GM23338 (cell line): ENCODE results near the gene CRYBG3. TPM values are rescaled to one million over a fixed set of nuclear protein-coding genes. Genes with fewer than 3 reads are reported as not detected.

ENCODE experiments used
- ATAC-seq: fragments of 200-7000 bp; cut with Tn5 transposase; 3 replicates; pipeline ENCODE4 v1.9.1; 2020
- DNase-seq: peaks from one replicate; pipeline ENCODE4 v3.0.0-alpha.2; 2015; ENCODE audit warnings: low spot score
- H2AFZ ChIP-seq: fragments of 200-600 bp; sonication (generic); 2 replicates; pipeline ENCODE4 v1.8.0; 2016; ENCODE audit warnings: antibody characterized with exemption, mild to moderate bottlenecking, moderate library complexity
- H3F3A ChIP-seq: fragments of 200-600 bp; sonication (generic); replicated peaks from 2 replicates; pipeline ENCODE4 v1.8.0; 2017; ENCODE audit warnings: antibody characterized with exemption, mixed run types, low read depth
- H3K27ac ChIP-seq: fragments of 200-600 bp; sonication (generic); 2 replicates; pipeline ENCODE4 v1.6.1; 2016; ENCODE audit warnings: low read depth
- H3K27me3 ChIP-seq: fragments of 200-600 bp; sonication (generic); 2 replicates; pipeline ENCODE4 v1.8.0; 2016; ENCODE audit warnings: mild to moderate bottlenecking, mixed run types, moderate library complexity; ENCODE audit not compliant: insufficient read depth
- H3K36me3 ChIP-seq: fragments of 200-600 bp; sonication (generic); 2 replicates; pipeline ENCODE4 v1.8.0; 2016; ENCODE audit warnings: mild to moderate bottlenecking; ENCODE audit not compliant: insufficient read depth
- H3K4me1 ChIP-seq: fragments of 200-600 bp; sonication (generic); 2 replicates; pipeline ENCODE4 v1.8.0; 2016; ENCODE audit warnings: mild to moderate bottlenecking, moderate library complexity; ENCODE audit not compliant: insufficient read depth
- H3K4me2 ChIP-seq: fragments of 200-600 bp; sonication (generic); 2 replicates; pipeline ENCODE4 v1.7.1; 2017; ENCODE audit warnings: mixed run types
- H3K4me3 ChIP-seq: fragments of 200-600 bp; sonication (generic); 2 replicates; pipeline ENCODE4 v1.6.1; 2016; ENCODE audit warnings: mixed run types
- H3K79me2 ChIP-seq: fragments of 200-600 bp; sonication (generic); replicated peaks from 2 replicates; pipeline ENCODE4 v1.8.0; 2017; ENCODE audit warnings: mild to moderate bottlenecking; ENCODE audit not compliant: insufficient read depth
- H3K9me2 ChIP-seq: fragments of 200-600 bp; sonication (generic); 2 replicates; pipeline ENCODE4 v1.8.0; 2017; ENCODE audit not compliant: insufficient read depth
- H4K20me1 ChIP-seq: fragments of 200-600 bp; sonication (generic); replicated peaks from 2 replicates; pipeline ENCODE4 v1.8.0; 2017; ENCODE audit warnings: mild to moderate bottlenecking; ENCODE audit not compliant: insufficient read depth
- H3K27ac Mint-ChIP-seq: 2 replicates; pipeline ENCODE4 v1.8.0; 2020; ENCODE audit warnings: inconsistent platforms, mild to moderate bottlenecking, moderate library complexity, mixed read lengths
- H3K27me3 Mint-ChIP-seq: 3 replicates; pipeline ENCODE4 v1.8.0; 2022; ENCODE audit warnings: low read depth, mild to moderate bottlenecking, moderate library complexity, mixed read lengths, inconsistent platforms; ENCODE audit not compliant: insufficient read depth, poor library complexity
- H3K36me3 Mint-ChIP-seq: 3 replicates; pipeline ENCODE4 v1.8.0; 2021; ENCODE audit warnings: low read depth, mild to moderate bottlenecking, inconsistent platforms, moderate library complexity, mixed read lengths
- H3K4me1 Mint-ChIP-seq: 3 replicates; pipeline ENCODE4 v1.8.0; 2020; ENCODE audit warnings: mild to moderate bottlenecking, inconsistent platforms, mixed read lengths
- H3K4me3 Mint-ChIP-seq: 3 replicates; pipeline ENCODE4 v1.8.0; 2021; ENCODE audit warnings: moderate library complexity, mild to moderate bottlenecking, inconsistent platforms, mixed read lengths
- H3K9me3 Mint-ChIP-seq: 3 replicates; pipeline ENCODE4 v1.8.0; 2020; ENCODE audit warnings: moderate library complexity, mild to moderate bottlenecking, inconsistent platforms, mixed read lengths
- CREB1 ChIP-seq: fragments of 250-450 bp; sonication (Bioruptor Pico); IDR thresholded peaks from 2 replicates; pipeline ENCODE4 v1.5.0; 2020; ENCODE audit warnings: low read depth, mild to moderate bottlenecking, moderate library complexity
- CTCF ChIP-seq, 2 experiments: fragments of 200-600 bp in 1 of 2; sonication (generic) in 1 of 2; conservative IDR thresholded peaks; 2 replicates each; pipeline versions ENCODE4 v1.5.1 to v1.6.1; 2016 to 2017; ENCODE audit warnings: antibody characterized with exemption in 2 of 2, low read depth in 2 of 2, mild to moderate bottlenecking in 2 of 2, moderate library complexity in 1 of 2
- EZH2 ChIP-seq: fragments of 200-600 bp; sonication (generic); IDR thresholded peaks from one replicate; pipeline ENCODE4 v1.8.0; 2017; ENCODE audit warnings: antibody characterized with exemption, mild to moderate bottlenecking, low read depth; ENCODE audit not compliant: unreplicated experiment
- JUNB ChIP-seq: IDR thresholded peaks from one replicate; pipeline ENCODE4 v1.6.1; 2016; ENCODE audit warnings: antibody characterized with exemption; ENCODE audit not compliant: unreplicated experiment
- POLR2AphosphoS5 ChIP-seq: IDR thresholded peaks from 2 replicates; pipeline ENCODE4 v1.6.1; 2016; ENCODE audit warnings: antibody characterized with exemption, low read depth
- REST ChIP-seq: IDR thresholded peaks from one replicate; pipeline ENCODE4 v1.6.1; 2018; ENCODE audit warnings: antibody characterized with exemption; ENCODE audit not compliant: unreplicated experiment
- STAT1 ChIP-seq: IDR thresholded peaks from one replicate; pipeline ENCODE4 v1.6.1; 2016; ENCODE audit warnings: antibody characterized with exemption; ENCODE audit not compliant: unreplicated experiment
- ZNF114 ChIP-seq: fragments of 250-450 bp; sonication (Bioruptor Pico); IDR thresholded peaks from 2 replicates; pipeline ENCODE4 v1.5.0; 2020; ENCODE audit warnings: mild to moderate bottlenecking, moderate library complexity
- ZNF331 ChIP-seq: fragments of 250-450 bp; sonication (Bioruptor Pico); IDR thresholded peaks from 2 replicates; pipeline ENCODE4 v1.5.0; 2020; ENCODE audit warnings: low read depth, mild to moderate bottlenecking, moderate library complexity
- polyA plus RNA-seq: library from polyadenylated mRNA; unstranded; fragments of >200 nt; fragmentation: Nextera tagmentation; extraction: Ambion mirVana; gene quantifications from 2 replicates; pipeline ENCODE4 v1.2.1, GENCODE V29; 2016
- total RNA-seq: library from RNA; depleted of rRNA; stranded (reverse); fragments of >200 nt; shearing (Covaris generic); gene quantifications from 2 replicates; pipeline ENCODE4 v1.2.3, GENCODE V29; 2014

CRYBG3 gene
- total and polyA plus RNA-seq, 2 experiments from 2014 or later, result 2.3 to 8.9 TPM

- H3K36me3 Mint-ChIP-seq, result no peaks in the 10 kb centered on the region
- Histone ChIP-seq H3K79me2 (no peaks in the 10 kb centered on the region), H3K4me2 (no peak overlapping the region), H3K4me1 (no peaks in the 10 kb centered on the region), H2AFZ (no peak overlapping the region), H3K36me3 (no peaks in the 10 kb centered on the region; the same call in 1 of the 2 replicates), H3F3A (no peaks in the 10 kb centered on the region), H3K4me3 (no peak overlapping the region), H3K27me3 (no peaks in the 10 kb centered on the region), H3K27ac (no peak overlapping the region), H4K20me1 (no peaks in the 10 kb centered on the region), H3K9me2 (no peaks in the 10 kb centered on the region)
- ATAC-seq (no peak), DNase-seq (no peak)
- H3K27ac Mint-ChIP-seq, result no peak overlapping the region
- H3K4me3 Mint-ChIP-seq, result no peak overlapping the region
- no peak for TF ChIP-seq CREB1 (CRISPR knock-in tag)
- no peak for TF ChIP-seq JUNB
- TF ChIP-seq ZNF331 (CRISPR knock-in tag), result no peak
- TF ChIP-seq POLR2AphosphoS5, result no peak
- TF ChIP-seq CTCF (conservative IDR thresholded peaks at IDR 0.05; ENCODE audit: low read depth in 2 of 2), result no peak
- H3K4me1 Mint-ChIP-seq, result peaks cover 6% of the 10 kb centered on the region; the same call in 2 of the 3 replicates
- H3K9me3 Mint-ChIP-seq, result no peaks in the 10 kb centered on the region
- no peaks in the 10 kb centered on the region for H3K27me3 Mint-ChIP-seq
Observed at GRCh38 chr3:97959872-97960271, 138.1 kb downstream of the CRYBG3 start.

GRCh38 chr3:97960551-97960950 lies 138.7 kb downstream of the CRYBG3 start:
- no peaks in the 10 kb centered on the region for H4K20me1 ChIP-seq
- no peaks in the 10 kb centered on the region for H3K27me3 ChIP-seq
- H3K4me1 ChIP-seq, result no peaks in the 10 kb centered on the region
- no peak overlapping the region for H3K4me2 ChIP-seq
- Mint-ChIP-seq H3K4me1 (peaks cover 6% of the 10 kb centered on the region; the same call in 2 of the 3 replicates), H3K9me3 (no peaks in the 10 kb centered on the region), H3K27ac (no peak overlapping the region), H3K27me3 (no peaks in the 10 kb centered on the region), H3K4me3 (no peak overlapping the region), H3K36me3 (no peaks in the 10 kb centered on the region)
- no peaks in the 10 kb centered on the region; the same call in 1 of the 2 replicates for H3K36me3 ChIP-seq
- no peak overlapping the region for H3K4me3 ChIP-seq
- H3F3A ChIP-seq, result no peaks in the 10 kb centered on the region
- no peak overlapping the region for H3K27ac ChIP-seq
- no peaks in the 10 kb centered on the region for H3K79me2 ChIP-seq
- H3K9me2 ChIP-seq, result no peaks in the 10 kb centered on the region
- ATAC-seq (no peak), DNase-seq (no peak)
- TF ChIP-seq EZH2, result no peak
- TF ChIP-seq ZNF331 (CRISPR knock-in tag), result no peak
- TF ChIP-seq JUNB, result no peak
- TF ChIP-seq STAT1, result no peak
- TF ChIP-seq REST, result no peak
- TF ChIP-seq POLR2AphosphoS5, result no peak
- no peak for TF ChIP-seq ZNF114 (CRISPR knock-in tag)
- H2AFZ ChIP-seq, result no peak overlapping the region
